Kidney (tissue), 14 donors: ENCODE results near the gene TEX12. TPM values are rescaled to one million over a fixed set of nuclear protein-coding genes. Genes with fewer than 3 reads are reported as not detected.

Source experiments
- DNase-seq, 5 donors: peaks; one replicate each; pipeline ENCODE4 v3.0.0-alpha.2; 2013 to 2020
- FAIRE-seq: peaks from 2 replicates; lab custom pipeline; 2012; peaks lifted over from hg19 to GRCh38; lab: Jason Lieb, UNC
- H3K27ac ChIP-seq, 2 donors: one replicate each; pipeline ENCODE4 v1.7.0; 2013; ENCODE audit warnings: low read depth in 2 of 2, low read length in 2 of 2, inconsistent platforms in 1 of 2
- H3K27me3 ChIP-seq: one replicate; pipeline ENCODE4 v1.7.1; 2013; ENCODE audit warnings: low read length, inconsistent platforms; ENCODE audit not compliant: control insufficient read depth, insufficient read depth
- H3K36me3 ChIP-seq, 3 donors: one replicate each; pipeline versions ENCODE4 v1.7.0 to v1.7.1; 2013; ENCODE audit warnings: low read length in 3 of 3, control low read depth in 1 of 3, inconsistent platforms in 1 of 3; ENCODE audit not compliant: insufficient read depth in 3 of 3, control insufficient read depth in 2 of 3
- H3K4me1 ChIP-seq, 3 donors: one replicate each; pipeline versions ENCODE4 v1.7.0 to v1.7.1; 2013; ENCODE audit warnings: low read length in 3 of 3, inconsistent platforms in 1 of 3, low read depth in 1 of 3; ENCODE audit not compliant: control insufficient read depth in 2 of 3, insufficient read depth in 2 of 3
- H3K4me3 ChIP-seq, 3 donors: one replicate each; pipeline versions ENCODE4 v1.7.0 to v1.8.1; 2013; ENCODE audit warnings: low read length in 3 of 3, control low read depth in 1 of 3, inconsistent platforms in 1 of 3
- H3K9ac ChIP-seq, 3 donors: one replicate each; pipeline versions ENCODE4 v1.7.0 to v1.7.1; 2013; ENCODE audit warnings: low read length in 3 of 3, control low read depth in 1 of 3, inconsistent platforms in 1 of 3
- H3K9me3 ChIP-seq, 3 donors: one replicate each; pipeline versions ENCODE4 v1.7.0 to v1.7.1; 2013; ENCODE audit warnings: low read length in 3 of 3, control low read depth in 1 of 3, inconsistent platforms in 1 of 3; ENCODE audit not compliant: control insufficient read depth in 2 of 3, insufficient read depth in 1 of 3
- intact Hi-C: fragments of 100-400 bp; cut with DNase I; formaldehyde crosslinking; loops from one replicate; pipeline ENCODE4 v1.11.1; 2022
- polyA plus RNA-seq: library from polyadenylated mRNA; stranded (reverse); fragments of 350-450 nt; fragmentation: Illumina TruSeq; extraction: RNeasy Lipid Tissue Mini Kit (QIAGEN cat#74804); gene quantifications from one replicate; pipeline ENCODE4 v1.2.3, GENCODE V29; 2014; ENCODE audit warnings: low read depth, low replicate concordance; ENCODE audit not compliant: insufficient read depth
- total RNA-seq: library from RNA; stranded (reverse); fragmentation: NEBNext Ultra II Directional; extraction: Animal tissue kit (Norgen Biotek cat#: 25700); gene quantifications from one replicate; pipeline ENCODE4 v1.2.1, GENCODE V29; 2021
- TF ChIP-seq, protein P1 (sequence below): IDR thresholded peaks from 3 replicates; pipeline ENCODE4 v1.5.1; 2012; ENCODE audit warnings: mild to moderate bottlenecking, moderate library complexity, borderline replicate concordance; ENCODE audit not compliant: insufficient read depth; ENCODE audit errors: extremely low read depth
- donor health status: control.
- donor health status: control.
- donor health status: control.
- donor health status: control.
- donor health status: control.
- donor health status: DM: yes; HTN: yes; CAD: no.
- donor health status: Normal renal cell carcinoma (clear cell type).

Gene TEX12
- total and polyA plus RNA-seq, 2 donors from 2014 or later = not detected

- Histone ChIP-seq H3K27ac (no peak within 1 kb of the TSS), H3K36me3 (no peaks in the 10 kb centered on the region), H3K4me1 (peaks cover 0 to 5% (median 0%) of the 10 kb centered on the region in 3 donors), H3K4me3 (peak within 1 kb of the TSS; percentile 41 to 49 (median 47)), H3K9me3 (no peaks in the 10 kb centered on the region), H3K27me3 (no peaks in the 10 kb centered on the region), H3K9ac (peak within 1 kb of the TSS in 1 of 3 donors; percentile 24)
- FAIRE-seq (peak; percentile 55), DNase-seq (peak; percentile 80 to 94 (median 89))
- intact Hi-C loops = no loop called here
- TF ChIP-seq, protein P1, sequence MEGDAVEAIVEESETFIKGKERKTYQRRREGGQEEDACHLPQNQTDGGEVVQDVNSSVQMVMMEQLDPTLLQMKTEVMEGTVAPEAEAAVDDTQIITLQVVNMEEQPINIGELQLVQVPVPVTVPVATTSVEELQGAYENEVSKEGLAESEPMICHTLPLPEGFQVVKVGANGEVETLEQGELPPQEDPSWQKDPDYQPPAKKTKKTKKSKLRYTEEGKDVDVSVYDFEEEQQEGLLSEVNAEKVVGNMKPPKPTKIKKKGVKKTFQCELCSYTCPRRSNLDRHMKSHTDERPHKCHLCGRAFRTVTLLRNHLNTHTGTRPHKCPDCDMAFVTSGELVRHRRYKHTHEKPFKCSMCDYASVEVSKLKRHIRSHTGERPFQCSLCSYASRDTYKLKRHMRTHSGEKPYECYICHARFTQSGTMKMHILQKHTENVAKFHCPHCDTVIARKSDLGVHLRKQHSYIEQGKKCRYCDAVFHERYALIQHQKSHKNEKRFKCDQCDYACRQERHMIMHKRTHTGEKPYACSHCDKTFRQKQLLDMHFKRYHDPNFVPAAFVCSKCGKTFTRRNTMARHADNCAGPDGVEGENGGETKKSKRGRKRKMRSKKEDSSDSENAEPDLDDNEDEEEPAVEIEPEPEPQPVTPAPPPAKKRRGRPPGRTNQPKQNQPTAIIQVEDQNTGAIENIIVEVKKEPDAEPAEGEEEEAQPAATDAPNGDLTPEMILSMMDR = peak; percentile 70
Observed at GRCh38 chr11:112174789-112175598, 7.8 kb downstream of the TEX12 start, which contains the start of gene BCO2. Gene BCO2, plus strand, starts transcription at chr11:112175512. Its CDS starts 90 bp downstream, at chr11:112175602.

GRCh38 chr11:112175599-112175952 lies 8.4 kb downstream of the TEX12 start:
- intact Hi-C loops = no loop called here
- Histone ChIP-seq H3K4me1 (peaks cover 0 to 5% (median 0%) of the 10 kb centered on the region in 3 donors), H3K36me3 (no peaks in the 10 kb centered on the region), H3K9me3 (no peaks in the 10 kb centered on the region), H3K27me3 (no peaks in the 10 kb centered on the region), H3K27ac (no peak overlapping the region), H3K9ac (peak overlapping the region in 1 of 3 donors; percentile 13), H3K4me3 (peak overlapping the region; percentile 41 to 49 (median 47))
- no peak for FAIRE-seq
- TF ChIP-seq, protein P1 = no peak
- peak in 1 of 5 donors; percentile 40 for DNase-seq

DNA sequence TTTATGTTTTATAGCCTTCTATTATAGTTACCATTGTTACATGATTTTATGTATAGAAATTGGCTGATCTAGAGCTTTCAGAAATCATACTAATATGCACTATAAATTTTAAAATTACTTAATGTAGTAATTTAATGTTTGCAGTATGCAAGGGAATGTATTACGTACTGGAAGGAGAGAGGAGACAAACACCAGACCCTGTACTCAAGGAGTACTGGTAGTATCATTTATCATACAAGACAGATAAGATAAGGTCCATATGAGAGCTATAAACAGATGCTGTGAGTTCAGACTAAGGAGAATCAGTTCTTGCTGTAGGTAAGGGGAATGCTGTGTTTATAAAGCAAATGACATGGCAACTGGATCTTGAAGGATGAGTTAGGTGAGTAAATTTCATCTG lies 8.9 kb downstream of the TEX12 start:
- H3K4me1 ChIP-seq = peaks cover 0 to 5% (median 0%) of the 10 kb centered on the region in 3 donors
- no peaks in the 10 kb centered on the region for H3K36me3 ChIP-seq
- H3K27ac ChIP-seq = no peak overlapping the region
- H3K27me3 ChIP-seq = no peaks in the 10 kb centered on the region
- FAIRE-seq = no peak
- H3K9ac ChIP-seq = no peak overlapping the region
- TF ChIP-seq, protein P1 = no peak
- no peak for DNase-seq
- no peaks in the 10 kb centered on the region for H3K9me3 ChIP-seq
- no peak overlapping the region for H3K4me3 ChIP-seq
- intact Hi-C loops = no loop called here
